G401 (cell line): ENCODE results near the gene TNKS1BP1. TPM values are rescaled to one million over a fixed set of nuclear protein-coding genes. Genes with fewer than 3 reads are reported as not detected.
A peak's percentile ranks its signal among the peaks of the same experiment; 100 is the strongest.

Experiments
- DNase-seq: peaks from one replicate; pipeline ENCODE4 v3.0.0-alpha.2; 2015; ENCODE audit warnings: low spot score
- in situ Hi-C: cut with HindIII; loops from 2 replicates; pipeline ENCODE4 v1.10.0; 2016; ENCODE audit warnings: low sequenced_read_pairs, mixed read lengths
- total RNA-seq: library from RNA; depleted of rRNA; stranded (reverse); fragments of >200 nt; shearing (Covaris generic); gene quantifications from 2 replicates; pipeline ENCODE4 v1.2.3, GENCODE V29; 2014

TNKS1BP1 gene
- total RNA-seq, 1 experiment from 2014 or later, result 46.3 TPM

DNA sequence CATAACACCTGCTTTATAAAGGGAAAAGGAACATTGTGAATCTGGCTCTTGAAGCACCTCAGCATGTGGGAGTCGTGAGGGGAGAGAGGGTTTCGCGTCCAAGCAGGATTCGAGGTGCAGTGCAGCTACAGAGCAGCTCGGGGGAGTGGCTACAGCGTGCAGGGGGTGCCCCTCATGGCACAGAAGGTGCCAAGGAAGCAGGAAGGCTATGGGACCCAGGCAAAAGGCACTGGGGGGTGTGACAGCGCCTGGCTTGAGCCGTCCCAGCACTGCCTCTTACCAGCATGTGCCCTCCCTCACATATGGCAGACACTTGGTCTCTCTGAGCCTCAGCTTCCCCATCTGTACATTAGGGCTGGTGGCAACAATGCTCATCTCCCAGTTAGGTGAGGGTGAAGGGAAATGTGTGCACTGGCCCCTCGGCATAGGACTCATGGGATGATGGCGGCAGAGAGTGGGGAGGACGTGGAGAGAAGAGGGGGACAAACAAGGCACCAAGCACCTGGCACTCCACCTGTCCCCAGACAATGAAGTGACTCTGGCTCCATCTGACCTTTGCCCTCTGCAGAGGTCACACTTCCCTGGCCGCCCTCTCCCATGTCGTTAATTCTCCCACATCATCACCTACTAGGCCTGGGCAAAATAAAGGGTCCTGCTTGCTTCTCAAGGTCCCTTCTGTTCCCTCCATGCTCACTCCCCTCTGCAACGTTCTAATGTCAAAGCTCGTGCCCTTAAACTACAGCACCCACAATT, 10.4 kb downstream of the TNKS1BP1 start:
- no peak for DNase-seq
- in situ Hi-C loops, result no loop called here

- in situ Hi-C loops, result no loop called here
- no peak for DNase-seq
Measured at GRCh38 chr11:57313788-57314135, 11.0 kb downstream of the TNKS1BP1 start.

GRCh38 chr11:57313071-57313787, 11.5 kb downstream of the TNKS1BP1 start:
- in situ Hi-C loops, result no loop called here
- DNase-seq, result no peak

- no peak for DNase-seq
- in situ Hi-C loops, result no loop called here
Measured at GRCh38 chr11:57312511-57313021, 12.2 kb downstream of the TNKS1BP1 start.

DNA sequence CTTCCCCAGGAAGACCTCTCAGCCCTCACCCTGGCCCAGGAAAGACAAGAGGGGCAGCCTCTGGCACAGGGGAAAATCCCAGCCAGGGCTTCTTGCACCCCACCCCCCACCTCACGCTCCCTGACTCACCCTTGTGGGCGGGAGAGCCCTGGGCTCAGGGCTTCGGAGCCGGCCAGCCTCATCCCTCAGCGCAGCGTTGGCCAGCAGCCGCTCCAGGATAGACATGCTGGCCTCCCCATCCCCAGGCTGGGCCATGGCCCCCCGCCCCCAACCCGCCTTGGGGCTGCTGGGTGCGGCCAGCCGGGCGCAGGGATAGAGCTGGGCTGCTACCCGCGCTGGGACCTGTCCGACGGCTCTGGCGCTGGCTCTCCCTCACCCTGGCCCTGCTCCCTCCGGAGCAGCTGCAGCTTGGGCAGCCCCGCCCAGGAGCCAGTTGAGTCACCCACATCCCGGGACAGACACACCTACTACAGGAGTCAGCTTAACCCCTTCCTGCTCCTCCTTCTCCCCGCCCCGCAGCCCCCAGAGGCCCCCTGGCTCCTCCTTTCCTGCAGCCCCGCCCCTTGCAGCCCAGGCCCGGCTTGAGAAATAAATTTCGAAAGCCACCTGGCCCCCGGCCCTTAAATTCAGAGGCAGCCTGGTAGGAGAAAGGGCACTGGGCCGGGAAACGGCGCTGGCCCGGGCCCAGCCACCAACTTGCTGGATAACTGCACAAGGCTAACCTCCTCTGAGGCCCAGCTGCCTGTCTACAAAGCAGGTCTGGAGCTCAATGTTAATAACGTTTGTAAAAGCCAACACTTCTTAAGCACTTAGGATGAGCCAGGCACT, 13.4 kb downstream of the TNKS1BP1 start:
- in situ Hi-C loops, result no loop called here
- peak; percentile 37 for DNase-seq

DNA sequence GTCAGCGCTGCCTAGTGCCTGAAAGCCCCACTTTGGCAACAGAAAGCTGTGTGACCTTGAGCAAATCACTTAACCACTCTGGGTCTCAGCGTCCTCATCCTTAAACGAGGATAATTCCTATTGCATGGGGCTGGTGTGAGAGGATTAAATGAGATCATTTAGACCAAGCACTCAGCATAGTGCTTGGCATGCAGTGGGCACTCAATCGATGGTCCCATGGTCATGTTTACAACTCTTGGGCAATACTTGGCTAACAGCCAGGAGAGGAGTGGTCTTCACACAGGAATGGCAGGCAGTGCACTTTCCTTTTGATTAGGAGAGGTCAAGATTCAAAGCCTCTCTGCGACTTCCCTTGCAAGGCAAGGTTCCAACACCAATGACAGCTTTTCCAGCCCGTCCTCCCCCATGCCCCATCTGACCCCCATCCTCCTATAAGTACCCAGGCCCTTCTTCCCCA, 14.1 kb downstream of the TNKS1BP1 start:
- DNase-seq, result no peak
- in situ Hi-C loops, result no loop called here

GRCh38 chr11:57310091-57310490, 14.7 kb downstream of the TNKS1BP1 start:
- DNase-seq, result no peak
- in situ Hi-C loops, result no loop called here

DNA sequence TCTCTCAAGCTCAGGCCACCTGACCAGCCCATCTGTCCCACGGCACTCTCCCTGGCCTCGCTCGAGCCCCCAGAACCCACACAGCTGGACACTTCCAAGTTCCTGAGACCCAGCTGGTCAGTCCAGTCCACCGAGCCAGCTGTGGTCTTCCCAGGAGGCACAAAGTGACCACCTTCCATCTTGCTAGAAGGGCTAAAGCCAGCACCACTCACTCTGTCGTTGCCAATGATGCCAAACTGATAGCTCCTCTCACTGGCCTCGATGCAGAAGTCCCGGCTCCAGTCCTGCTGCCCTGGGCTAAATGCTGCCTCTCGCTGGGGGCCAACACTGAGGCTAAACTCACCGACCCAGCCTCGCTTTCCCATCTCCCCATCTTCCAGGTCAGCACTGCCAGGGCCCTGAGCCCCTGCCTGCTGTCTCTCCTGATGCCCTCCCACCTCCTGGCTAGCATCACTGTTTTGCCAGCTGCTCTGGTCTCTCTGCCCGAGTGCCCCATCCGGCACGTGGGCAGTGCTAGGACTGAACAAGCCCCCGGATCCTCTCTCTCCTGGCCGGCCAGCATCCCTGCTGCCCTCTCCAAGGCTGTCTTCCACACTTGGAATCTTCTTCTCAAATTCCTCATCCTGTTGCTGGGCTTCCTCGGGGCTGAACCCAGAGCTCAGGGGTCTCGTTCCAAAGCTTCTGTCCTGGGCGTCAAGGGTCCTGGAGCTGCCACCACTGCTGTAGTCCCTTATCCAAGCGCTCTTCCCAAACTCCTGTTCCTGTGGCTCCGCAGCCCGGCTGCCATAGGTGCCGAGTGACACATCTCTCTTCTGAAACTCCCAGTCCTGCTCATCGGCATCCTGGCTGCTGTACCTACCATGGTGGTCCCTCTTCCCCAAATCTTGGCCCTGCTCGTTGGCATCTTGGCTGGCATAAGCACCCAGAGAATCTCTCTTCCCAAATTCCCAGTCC, 15.4 kb downstream of the TNKS1BP1 start:
- in situ Hi-C loops, result no loop called here
- DNase-seq, result no peak

DNA sequence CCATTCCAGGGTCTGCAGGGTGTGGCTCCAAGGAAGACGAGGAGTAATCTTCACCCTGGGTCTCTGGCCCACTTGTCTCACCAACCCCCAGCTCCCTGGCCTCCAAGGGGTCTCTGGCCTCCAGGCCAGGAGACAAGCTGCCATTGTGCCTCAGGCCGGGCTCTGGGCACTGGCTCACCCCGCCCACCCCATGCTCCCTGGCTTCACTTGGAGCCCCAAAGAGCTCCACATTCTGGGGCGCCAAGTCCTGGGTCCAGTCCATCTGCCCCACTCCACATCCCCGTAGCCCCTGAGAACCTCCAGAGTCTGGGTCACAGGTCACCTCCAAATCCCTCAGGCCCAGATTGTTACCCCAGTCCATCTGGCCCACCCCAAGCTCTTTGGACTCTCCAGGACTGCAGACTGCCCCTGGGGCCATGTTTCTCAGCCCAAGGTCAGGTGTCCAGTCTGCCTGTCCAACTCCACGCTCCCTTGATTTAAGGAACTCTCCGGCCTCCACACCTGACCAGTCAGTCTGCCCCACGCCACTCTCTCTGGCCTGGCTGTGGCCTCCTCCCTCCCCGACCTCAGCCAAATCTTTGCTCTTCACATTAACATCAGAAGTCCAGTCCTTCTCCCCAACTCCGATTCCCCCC, 16.2 kb downstream of the TNKS1BP1 start:
- DNase-seq, result no peak
- in situ Hi-C loops, result no loop called here

DNA sequence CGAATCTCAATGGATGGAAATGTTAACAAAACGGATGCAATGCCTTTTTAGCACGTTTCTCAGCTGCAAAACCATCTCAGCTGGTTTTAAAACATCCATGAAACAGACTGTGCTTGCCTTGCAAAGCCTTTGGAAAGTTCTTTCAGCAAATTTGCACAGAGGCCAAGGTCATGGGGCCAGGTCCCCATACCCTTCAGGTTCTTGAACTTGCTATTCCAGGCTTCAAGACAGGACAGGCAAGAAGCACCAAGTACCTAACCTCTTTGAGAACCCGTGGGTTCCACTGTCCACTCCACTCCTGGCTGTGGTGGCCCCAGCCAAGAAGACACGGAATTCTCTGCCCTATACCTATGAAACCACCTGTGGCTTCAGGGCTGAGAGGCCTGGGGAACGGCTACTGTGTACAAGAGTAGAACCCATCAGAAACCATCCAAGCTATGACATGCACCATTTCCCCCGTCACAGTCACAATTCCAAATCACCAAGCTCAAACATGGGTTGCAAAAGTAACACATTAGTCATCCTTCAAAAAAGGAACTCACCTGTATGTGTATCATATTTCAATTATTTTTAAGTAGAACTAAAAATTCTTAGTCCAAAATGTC, 17.0 kb downstream of the TNKS1BP1 start:
- in situ Hi-C loops, result no loop called here
- DNase-seq, result no peak

GRCh38 chr11:57306940-57307565, 17.7 kb downstream of the TNKS1BP1 start:
- no peak for DNase-seq
- in situ Hi-C loops, result no loop called here

- in situ Hi-C loops, result no loop called here
- DNase-seq, result no peak
Measured at GRCh38 chr11:57306161-57306876, 18.4 kb downstream of the TNKS1BP1 start.

DNA sequence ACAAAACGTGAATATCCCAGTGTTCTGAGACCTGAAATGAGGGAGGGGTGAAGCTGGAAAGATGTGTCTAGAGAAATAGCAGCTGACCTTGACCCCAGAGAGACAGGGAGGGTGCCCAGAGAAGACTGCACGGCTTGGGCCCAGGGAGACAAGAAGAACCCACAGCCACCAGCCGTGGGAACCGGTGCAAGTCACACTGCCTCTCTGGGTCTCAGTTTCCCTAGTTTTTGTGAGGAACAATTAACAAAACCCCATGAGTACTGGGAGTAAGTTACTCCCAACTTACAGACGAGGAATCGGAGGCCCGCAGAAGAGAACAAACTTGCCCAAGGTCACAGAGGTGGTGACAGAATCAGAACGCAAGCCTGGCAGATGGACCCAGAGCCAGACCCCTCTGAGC, 19.2 kb downstream of the TNKS1BP1 start:
- in situ Hi-C loops, result no loop called here
- no peak for DNase-seq

- DNase-seq, result no peak
- in situ Hi-C loops, result no loop called here
Measured at GRCh38 chr11:57303990-57304579, 20.7 kb downstream of the TNKS1BP1 start.

DNA sequence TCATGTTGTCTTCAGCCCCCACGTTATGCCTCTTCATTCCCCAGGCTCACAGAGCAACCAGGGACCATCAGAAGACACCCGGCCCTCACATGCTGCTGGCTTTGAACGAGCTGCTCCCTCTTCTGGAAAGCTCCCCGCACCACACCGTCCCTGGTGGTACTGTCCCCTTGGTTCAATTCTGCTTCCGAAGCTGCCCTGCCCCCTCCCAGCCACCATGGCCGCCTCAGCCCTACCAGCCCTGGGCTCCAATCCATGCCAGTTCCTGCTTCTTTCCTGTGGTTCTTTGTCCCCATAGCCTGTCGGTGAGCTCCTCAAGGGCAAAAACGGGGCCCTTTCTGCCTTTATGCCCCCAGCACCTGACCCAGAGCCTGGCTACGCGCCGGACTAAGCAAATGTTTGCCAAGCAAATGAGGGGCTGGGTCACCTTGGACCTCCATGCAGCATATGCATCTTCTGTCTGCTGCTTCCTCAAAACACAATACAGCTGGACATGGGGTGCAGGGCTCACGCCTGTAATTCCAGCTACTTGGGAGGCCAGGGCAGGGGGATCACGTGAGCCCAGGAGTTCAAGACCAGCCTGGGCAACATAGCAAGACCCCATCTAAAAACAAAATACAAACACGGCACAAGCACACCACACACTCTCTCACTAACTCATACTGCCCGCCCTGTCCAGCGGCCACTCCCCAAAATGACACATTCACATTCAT, 21.3 kb downstream of the TNKS1BP1 start:
- in situ Hi-C loops, result no loop called here
- DNase-seq, result no peak

- in situ Hi-C loops, result no loop called here
- no peak for DNase-seq
Measured at GRCh38 chr11:57302489-57302888, 22.3 kb downstream of the TNKS1BP1 start.
